ENCODE results near the gene SART3. TPM values are rescaled to one million over a fixed set of nuclear protein-coding genes. Genes with fewer than 3 reads are reported as not detected.

SART3 gene
- total and polyA plus RNA-seq, 7 experiments from 2014 or later: 34.3 to 99.3 (median 85.2) TPM

DNA sequence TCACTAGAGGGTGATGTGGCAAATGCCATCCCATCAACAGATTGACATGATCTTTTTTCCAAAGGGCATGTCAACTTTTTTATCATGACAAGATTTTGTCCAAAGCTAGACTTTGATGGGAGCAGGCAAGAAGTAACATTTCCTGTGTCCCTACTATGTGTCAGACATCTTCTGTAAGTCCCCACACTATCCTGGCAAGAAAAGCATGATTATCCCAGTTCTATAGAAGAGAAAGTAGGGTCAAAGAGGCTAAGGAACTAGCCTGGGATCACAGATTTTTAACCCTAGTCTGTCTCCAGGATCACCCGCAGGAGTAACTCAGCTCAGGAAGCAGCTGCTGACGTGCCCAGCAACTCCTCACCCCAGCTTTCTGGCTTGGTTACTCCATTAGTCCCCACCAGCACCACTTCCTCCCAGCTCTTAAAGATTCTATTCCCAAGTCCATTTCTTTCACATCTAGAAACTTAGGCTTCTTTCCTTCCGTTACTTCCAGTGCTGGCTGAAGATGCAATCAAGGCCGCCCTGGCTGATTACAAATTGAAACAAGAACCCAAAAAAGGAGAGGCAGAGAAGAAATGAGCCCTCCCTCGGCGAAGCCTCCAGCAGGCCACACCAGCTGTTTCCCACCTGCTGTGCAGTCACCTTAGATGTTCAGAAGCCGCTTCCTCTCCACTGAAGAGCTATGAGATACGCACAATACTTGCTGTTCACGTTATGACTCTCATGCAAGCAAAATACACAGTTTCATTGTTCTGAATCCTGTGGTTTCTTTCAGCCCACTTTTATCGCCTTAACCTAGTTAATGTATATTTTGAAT lies 7.6 kb upstream of the SART3 start:
- intact Hi-C loops (cut with micrococcal nuclease): loop anchor here (1.0 kb wide), 2 partner anchors 50 to 65 kb away; partner anchors contain the start of gene SELPLG (in 1 of the 2)
- ATAC-seq (peak; percentile 96), DNase-seq (peak; percentile 38 to 92 (median 87))
- H3K4me1 ChIP-seq (ENCODE audit: control insufficient read depth in 2 of 2, insufficient read depth in 2 of 2, low read length in 2 of 2): peaks cover 30 to 55% of the 10 kb centered on the region in 2 donors
- peak overlapping the region; percentile 24 for H3K4me3 ChIP-seq (ENCODE audit: low read length)
- H3K36me3 Mint-ChIP-seq: peaks cover 0 to 38% (median 25%) of the 10 kb centered on the region in 5 donors
- no peaks in the 10 kb centered on the region for H3K27me3 ChIP-seq (ENCODE audit: control insufficient read depth in 2 of 2, insufficient read depth in 2 of 2, low read length in 2 of 2)
- H3K4me1 Mint-ChIP-seq: peaks cover 26 to 96% (median 85%) of the 10 kb centered on the region in 7 donors
- no peaks in the 10 kb centered on the region for H3K27me3 Mint-ChIP-seq
- H3K27ac Mint-ChIP-seq: peak overlapping the region; percentile 87 to 99 (median 98)
- peaks cover 38% of the 10 kb centered on the region in 3 experiments for H3K36me3 ChIP-seq (ENCODE audit: control insufficient read depth in 2 of 3, insufficient read depth in 3 of 3, low read length in 3 of 3)
- ChIA-PET POLR2A (interaction anchor here (0.9 to 15.1 kb wide), 4 partner anchors 49 to 289 kb away, joined by 3 to 200 read pairs (median 56); partner anchors contain the start of genes SELPLG and SSH1), CTCF (interaction anchor here (0.5 to 9.7 kb wide), 8 partner anchors 9 to 236 kb away, joined by 3 to 119 read pairs (median 4); partner anchors contain the start of gene SELPLG)
- peak overlapping the region; percentile 72 for H3K27ac ChIP-seq (ENCODE audit: low read depth, low read length)
- peak overlapping the region; percentile 76 to 91 (median 83) for H3K4me3 Mint-ChIP-seq
- H3K9me3 ChIP-seq (ENCODE audit: control insufficient read depth in 2 of 3, low read length in 3 of 3): no peaks in the 10 kb centered on the region
- H3K9me3 Mint-ChIP-seq: no peaks in the 10 kb centered on the region

DNA sequence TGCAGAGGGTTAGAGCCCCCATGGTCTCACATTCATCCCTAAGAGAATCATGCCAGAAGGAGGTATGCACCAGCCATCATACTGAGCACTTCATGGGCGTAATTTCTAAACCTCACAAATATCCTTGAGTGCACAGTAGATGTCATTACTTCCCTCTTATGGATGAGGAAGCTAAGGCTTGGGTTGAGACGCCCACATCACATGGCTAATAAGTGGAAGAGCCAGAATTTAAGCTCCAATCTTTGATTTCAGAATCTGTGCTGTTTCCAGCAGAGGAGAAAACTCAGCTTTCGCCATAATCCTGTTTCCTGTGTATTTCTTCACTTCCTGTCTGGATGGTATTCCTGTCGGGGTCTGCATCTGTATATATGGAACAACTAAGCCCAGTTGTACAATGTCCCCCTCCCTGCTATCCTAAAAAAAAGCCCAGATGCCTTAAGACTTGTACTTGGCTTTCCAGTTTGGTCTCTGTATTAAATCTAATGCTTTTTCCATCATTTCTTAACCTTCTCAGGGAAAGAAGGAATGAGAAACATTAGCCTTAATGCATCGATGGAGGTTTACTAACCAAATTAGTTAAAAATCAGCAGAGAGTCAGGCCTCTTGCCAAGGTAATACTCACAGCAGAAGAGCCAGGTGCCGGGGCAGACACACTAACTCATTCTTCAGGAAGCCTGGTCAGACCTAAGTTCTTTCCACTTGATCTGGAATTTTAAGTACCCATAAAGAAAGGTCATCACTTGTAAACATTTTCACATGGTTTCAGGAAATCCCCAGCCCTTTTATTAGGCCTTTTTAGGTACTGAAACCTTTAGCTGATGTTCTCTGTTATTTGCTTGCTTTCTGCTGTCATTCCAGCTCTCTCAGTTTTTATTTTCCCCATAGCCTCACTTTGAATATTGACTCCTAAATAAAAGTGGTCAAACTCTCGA lies 6.7 kb upstream of the SART3 start:
- ATAC-seq (no peak), DNase-seq (peak in 1 of 9 donors; percentile 18)
- intact Hi-C loops (cut with micrococcal nuclease): loop anchor here (1.0 kb wide), 2 partner anchors 51 to 66 kb away; partner anchors contain the start of gene SELPLG (in 1 of the 2)
- ChIA-PET POLR2A (interaction anchor here (0.9 to 15.1 kb wide), 3 partner anchors 50 to 67 kb away, joined by 3 to 200 read pairs (median 110); partner anchors contain the start of gene SELPLG), CTCF (interaction anchor here (1.4 to 9.7 kb wide), 9 partner anchors 51 to 237 kb away, joined by 3 to 119 read pairs (median 6); partner anchors contain the start of gene SELPLG)
- H3K36me3 Mint-ChIP-seq: peaks cover 0 to 38% (median 25%) of the 10 kb centered on the region in 5 donors
- peaks cover 30 to 55% of the 10 kb centered on the region in 2 donors for H3K4me1 ChIP-seq (ENCODE audit: control insufficient read depth in 2 of 2, insufficient read depth in 2 of 2, low read length in 2 of 2)
- H3K27ac ChIP-seq (ENCODE audit: low read depth, low read length): peak overlapping the region; percentile 72
- peaks cover 38 to 43% (median 38%) of the 10 kb centered on the region in 3 experiments for H3K36me3 ChIP-seq (ENCODE audit: control insufficient read depth in 2 of 3, insufficient read depth in 3 of 3, low read length in 3 of 3)
- H3K9me3 ChIP-seq (ENCODE audit: control insufficient read depth in 2 of 3, low read length in 3 of 3): no peaks in the 10 kb centered on the region
- H3K9me3 Mint-ChIP-seq: peaks cover 0 to 2% (median 0%) of the 10 kb centered on the region in 11 donors
- H3K4me3 ChIP-seq (ENCODE audit: low read length): no peak overlapping the region
- H3K4me3 Mint-ChIP-seq: peak overlapping the region in 9 of 10 donors; percentile 76 to 91 (median 84)
- H3K27me3 ChIP-seq (ENCODE audit: control insufficient read depth in 2 of 2, insufficient read depth in 2 of 2, low read length in 2 of 2): no peaks in the 10 kb centered on the region
- H3K27me3 Mint-ChIP-seq: no peaks in the 10 kb centered on the region
- peak overlapping the region; percentile 87 to 99 (median 98) for H3K27ac Mint-ChIP-seq
- peaks cover 26 to 92% (median 84%) of the 10 kb centered on the region in 7 donors for H3K4me1 Mint-ChIP-seq

DNA sequence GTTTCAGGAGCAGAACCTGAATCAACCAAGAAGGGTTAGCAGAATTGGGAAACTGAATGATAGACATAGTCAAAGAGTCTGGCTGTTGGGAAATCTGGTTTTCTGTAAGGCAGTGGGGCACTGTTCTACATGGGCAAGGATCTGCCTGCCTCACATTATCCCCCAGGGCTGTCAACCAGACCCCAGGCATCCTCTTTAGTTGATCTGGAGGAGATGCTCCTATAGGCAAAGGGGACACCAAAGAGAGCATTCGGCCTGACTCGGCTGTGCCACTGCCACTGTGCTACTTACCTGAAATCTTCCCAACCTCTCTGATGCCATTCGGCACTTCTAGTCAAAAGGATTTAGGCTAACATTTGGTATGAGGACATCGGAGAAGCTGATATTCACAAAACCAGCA lies 5.5 kb upstream of the SART3 start:
- peak in 1 of 9 donors; percentile 19 for DNase-seq
- H3K27me3 Mint-ChIP-seq: no peaks in the 10 kb centered on the region

DNA sequence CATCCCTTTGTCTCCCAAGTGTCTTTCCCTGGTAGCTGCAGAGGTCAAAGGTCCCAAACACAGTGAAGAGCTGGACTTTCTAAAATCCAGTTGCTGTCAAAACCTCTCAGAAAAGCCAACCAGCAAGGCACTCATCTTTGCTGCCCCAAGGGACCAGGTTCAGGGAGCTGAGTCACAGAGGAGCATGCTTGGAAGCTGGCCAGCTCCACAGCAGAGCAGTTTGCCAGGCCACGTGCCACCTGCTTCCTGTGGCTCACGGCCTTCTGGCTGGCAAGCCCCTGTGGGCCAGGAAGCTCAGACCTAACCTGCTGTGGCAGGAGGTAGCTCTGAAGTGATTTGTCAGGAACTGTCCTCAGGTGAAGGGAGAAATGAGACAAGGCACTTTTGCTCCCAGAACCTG lies 5.0 kb upstream of the SART3 start:
- POLR2A ChIA-PET: interaction anchor here (0.5 to 15.1 kb wide), 5 partner anchors 17 to 385 kb away, joined by 3 to 200 read pairs (median 3); partner anchors contain the start of gene SELPLG
- H3K4me1 ChIP-seq (ENCODE audit: control insufficient read depth in 2 of 2, insufficient read depth in 2 of 2, low read length in 2 of 2): peaks cover 30 to 50% of the 10 kb centered on the region in 2 donors
- H3K27ac ChIP-seq (ENCODE audit: low read depth, low read length): peak overlapping the region; percentile 72
- Mint-ChIP-seq H3K27me3 (no peaks in the 10 kb centered on the region), H3K9me3 (peaks cover 0 to 2% (median 0%) of the 10 kb centered on the region in 11 donors), H3K4me3 (peak overlapping the region in 2 of 10 donors; percentile 28 to 29), H3K27ac (peak overlapping the region in 8 of 9 donors; percentile 34 to 98 (median 88)), H3K36me3 (peaks cover 1 to 38% (median 25%) of the 10 kb centered on the region in 5 donors), H3K4me1 (peaks cover 26 to 79% (median 68%) of the 10 kb centered on the region in 7 donors)
- CTCF ChIA-PET: interaction anchor here (1.3 to 9.7 kb wide), 6 partner anchors 47 to 237 kb away, joined by 3 to 119 read pairs (median 16); partner anchors contain the start of gene SELPLG
- ATAC-seq (no peak), DNase-seq (peak in 7 of 9 donors; percentile 13 to 43 (median 23))
- H3K9me3 ChIP-seq (ENCODE audit: control insufficient read depth in 2 of 3, low read length in 3 of 3): no peaks in the 10 kb centered on the region
- H3K36me3 ChIP-seq (ENCODE audit: control insufficient read depth in 2 of 3, insufficient read depth in 3 of 3, low read length in 3 of 3): peaks cover 38 to 45% (median 38%) of the 10 kb centered on the region in 3 experiments
- no peak overlapping the region for H3K4me3 ChIP-seq (ENCODE audit: low read length)
- no peaks in the 10 kb centered on the region for H3K27me3 ChIP-seq (ENCODE audit: control insufficient read depth in 2 of 2, insufficient read depth in 2 of 2, low read length in 2 of 2)
- intact Hi-C loops (cut with micrococcal nuclease): no loop called here

More for the DNA sequence above, 5.5 kb upstream of the SART3 start:
- POLR2A ChIA-PET: interaction anchor here (0.5 to 15.1 kb wide), 5 partner anchors 17 to 524 kb away, joined by 3 to 200 read pairs (median 3); partner anchors contain the start of gene SELPLG
- no peak for ATAC-seq
- Histone ChIP-seq H3K27me3 (ENCODE audit: control insufficient read depth in 2 of 2, insufficient read depth in 2 of 2, low read length in 2 of 2) (no peaks in the 10 kb centered on the region), H3K27ac (ENCODE audit: low read depth, low read length) (peak overlapping the region; percentile 72), H3K4me3 (ENCODE audit: low read length) (no peak overlapping the region), H3K4me1 (ENCODE audit: control insufficient read depth in 2 of 2, insufficient read depth in 2 of 2, low read length in 2 of 2) (peaks cover 30 to 55% of the 10 kb centered on the region in 2 donors), H3K9me3 (ENCODE audit: control insufficient read depth in 2 of 3, low read length in 3 of 3) (no peaks in the 10 kb centered on the region), H3K36me3 (ENCODE audit: control insufficient read depth in 2 of 3, insufficient read depth in 3 of 3, low read length in 3 of 3) (peaks cover 38 to 45% (median 38%) of the 10 kb centered on the region in 3 experiments)
- H3K4me1 Mint-ChIP-seq: peaks cover 26 to 80% (median 72%) of the 10 kb centered on the region in 7 donors
- peak overlapping the region in 1 of 10 donors; percentile 28 for H3K4me3 Mint-ChIP-seq
- intact Hi-C loops (cut with micrococcal nuclease): no loop called here
- CTCF ChIA-PET: interaction anchor here (1.3 to 9.7 kb wide), 6 partner anchors 46 to 237 kb away, joined by 3 to 119 read pairs (median 16); partner anchors contain the start of gene SELPLG
- H3K36me3 Mint-ChIP-seq: peaks cover 0 to 38% (median 25%) of the 10 kb centered on the region in 5 donors
- H3K9me3 Mint-ChIP-seq: peaks cover 0 to 2% (median 0%) of the 10 kb centered on the region in 11 donors
- peak overlapping the region; percentile 17 to 99 (median 83) for H3K27ac Mint-ChIP-seq

DNA sequence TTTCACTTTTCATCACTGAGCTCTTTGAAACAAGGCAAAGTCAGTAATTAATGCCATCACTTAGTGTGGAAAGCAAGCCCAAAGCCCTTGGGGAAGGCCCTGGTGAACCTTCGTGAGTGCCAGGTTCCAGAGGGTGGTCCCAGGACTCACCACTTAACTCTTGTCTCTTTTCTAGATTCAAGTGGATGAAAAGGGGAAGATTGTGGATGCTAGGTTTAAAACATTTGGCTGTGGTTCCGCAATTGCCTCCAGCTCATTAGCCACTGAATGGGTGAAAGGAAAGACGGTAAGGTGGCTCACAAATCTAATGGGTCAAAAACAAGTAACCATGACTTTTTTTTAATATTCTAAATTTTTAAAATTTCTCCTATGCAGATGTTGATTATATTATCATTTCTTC lies 4.2 kb upstream of the SART3 start:
- peaks cover 38 to 50% (median 38%) of the 10 kb centered on the region in 3 experiments for H3K36me3 ChIP-seq (ENCODE audit: control insufficient read depth in 2 of 3, insufficient read depth in 3 of 3, low read length in 3 of 3)
- DNase-seq (no peak), ATAC-seq (no peak)
- intact Hi-C loops (cut with micrococcal nuclease): no loop called here
- peaks cover 4 to 34% (median 22%) of the 10 kb centered on the region in 5 donors for H3K36me3 Mint-ChIP-seq
- H3K27me3 ChIP-seq (ENCODE audit: control insufficient read depth in 2 of 2, insufficient read depth in 2 of 2, low read length in 2 of 2): no peaks in the 10 kb centered on the region
- H3K4me1 ChIP-seq (ENCODE audit: control insufficient read depth in 2 of 2, insufficient read depth in 2 of 2, low read length in 2 of 2): peaks cover 32 to 47% of the 10 kb centered on the region in 2 donors
- CTCF ChIA-PET: interaction anchor here (0.6 to 9.7 kb wide), 7 partner anchors 48 to 238 kb away, joined by 4 to 119 read pairs (median 20); partner anchors contain the start of gene SELPLG
- H3K4me1 Mint-ChIP-seq: peaks cover 23 to 77% (median 65%) of the 10 kb centered on the region in 7 donors
- no peaks in the 10 kb centered on the region for H3K9me3 ChIP-seq (ENCODE audit: control insufficient read depth in 2 of 3, low read length in 3 of 3)
- no peaks in the 10 kb centered on the region for H3K27me3 Mint-ChIP-seq
- no peak overlapping the region for H3K4me3 ChIP-seq (ENCODE audit: low read length)
- no peak overlapping the region for H3K4me3 Mint-ChIP-seq
- H3K27ac ChIP-seq (ENCODE audit: low read depth, low read length): peak overlapping the region; percentile 72
- H3K27ac Mint-ChIP-seq: peak overlapping the region in 6 of 9 donors; percentile 34 to 98 (median 74)
- POLR2A ChIA-PET: interaction anchor here (0.6 to 15.1 kb wide), 5 partner anchors 53 to 233 kb away, joined by 3 to 200 read pairs (median 7); partner anchors contain the start of gene SELPLG
- peaks cover 0 to 2% (median 0%) of the 10 kb centered on the region in 11 donors for H3K9me3 Mint-ChIP-seq
